ENCODE measurements around the gene RASSF9. TPM values are rescaled to one million over a fixed set of nuclear protein-coding genes. Genes with fewer than 3 reads are reported as not detected.

The RASSF9 gene
- total RNA-seq, 1 donor from 2014 or later = 1.5 TPM

Other genes with a start within 250 kb of the RASSF9 start
- gene NTS, start 37.9 kb upstream of the RASSF9 start, total RNA-seq = not detected